Measurements from ENCODE around the gene SLC44A3.

The SLC44A3 gene

DNA sequence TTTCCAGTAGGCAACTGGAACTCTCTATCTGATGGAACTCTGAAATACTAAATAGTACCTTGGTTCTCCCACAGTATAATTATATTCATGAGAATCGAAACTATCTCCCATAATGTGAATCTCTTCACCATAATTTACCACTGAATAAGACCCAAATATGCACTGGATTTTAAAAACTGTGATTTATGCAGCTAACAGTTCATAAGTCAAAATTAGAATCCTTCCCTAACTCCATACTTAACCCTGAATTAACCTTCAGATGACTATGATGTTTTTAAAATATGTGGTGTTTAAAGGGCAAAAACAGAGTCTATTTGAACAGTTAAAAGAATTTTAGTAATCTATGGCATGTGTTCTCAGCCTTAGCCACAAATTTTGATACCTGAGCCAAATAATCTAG lies 22.9 kb upstream of the SLC44A3 start:
- Histone ChIP-seq H3K9me2 (replicated peaks; ENCODE audit: low read depth, low read length) (no peaks in the 10 kb centered on the region), H3K4me2 (ENCODE audit: low read depth, low read length, poor library complexity, severe bottlenecking) (no peak overlapping the region), H3K4me3 (ENCODE audit: low read length, poor library complexity, severe bottlenecking) (no peak overlapping the region), H3K79me2 (ENCODE audit: insufficient read depth, low read length) (no peaks in the 10 kb centered on the region), H3K27me3 (ENCODE audit: insufficient read depth, low read length, poor library complexity, severe bottlenecking) (no peaks in the 10 kb centered on the region), H3K36me3 (ENCODE audit: insufficient read depth, low read length) (no peaks in the 10 kb centered on the region), H3K9ac (ENCODE audit: low read depth, low read length, poor library complexity, severe bottlenecking) (no peak overlapping the region), H3K9me3 (ENCODE audit: insufficient read depth, low read depth, low read length) (no peaks in the 10 kb centered on the region), H3F3A (ENCODE audit: low read depth) (no peaks in the 10 kb centered on the region), H2AFZ (ENCODE audit: low read length) (no peak overlapping the region), H3K4me1 (ENCODE audit: insufficient read depth, low read length, poor library complexity, severe bottlenecking) (peaks cover 34% of the 10 kb centered on the region), H4K20me1 (ENCODE audit: insufficient read depth, low read length, poor library complexity, severe bottlenecking) (no peaks in the 10 kb centered on the region)
- TF ChIP-seq EZH2phosphoT487 (IDR thresholded peaks at IDR 0.05; ENCODE audit: borderline replicate concordance): no peak
- TF ChIP-seq, protein P1, sequence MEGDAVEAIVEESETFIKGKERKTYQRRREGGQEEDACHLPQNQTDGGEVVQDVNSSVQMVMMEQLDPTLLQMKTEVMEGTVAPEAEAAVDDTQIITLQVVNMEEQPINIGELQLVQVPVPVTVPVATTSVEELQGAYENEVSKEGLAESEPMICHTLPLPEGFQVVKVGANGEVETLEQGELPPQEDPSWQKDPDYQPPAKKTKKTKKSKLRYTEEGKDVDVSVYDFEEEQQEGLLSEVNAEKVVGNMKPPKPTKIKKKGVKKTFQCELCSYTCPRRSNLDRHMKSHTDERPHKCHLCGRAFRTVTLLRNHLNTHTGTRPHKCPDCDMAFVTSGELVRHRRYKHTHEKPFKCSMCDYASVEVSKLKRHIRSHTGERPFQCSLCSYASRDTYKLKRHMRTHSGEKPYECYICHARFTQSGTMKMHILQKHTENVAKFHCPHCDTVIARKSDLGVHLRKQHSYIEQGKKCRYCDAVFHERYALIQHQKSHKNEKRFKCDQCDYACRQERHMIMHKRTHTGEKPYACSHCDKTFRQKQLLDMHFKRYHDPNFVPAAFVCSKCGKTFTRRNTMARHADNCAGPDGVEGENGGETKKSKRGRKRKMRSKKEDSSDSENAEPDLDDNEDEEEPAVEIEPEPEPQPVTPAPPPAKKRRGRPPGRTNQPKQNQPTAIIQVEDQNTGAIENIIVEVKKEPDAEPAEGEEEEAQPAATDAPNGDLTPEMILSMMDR (conservative IDR thresholded peaks at IDR 0.05; ENCODE audit: low read length): no peak

DNA sequence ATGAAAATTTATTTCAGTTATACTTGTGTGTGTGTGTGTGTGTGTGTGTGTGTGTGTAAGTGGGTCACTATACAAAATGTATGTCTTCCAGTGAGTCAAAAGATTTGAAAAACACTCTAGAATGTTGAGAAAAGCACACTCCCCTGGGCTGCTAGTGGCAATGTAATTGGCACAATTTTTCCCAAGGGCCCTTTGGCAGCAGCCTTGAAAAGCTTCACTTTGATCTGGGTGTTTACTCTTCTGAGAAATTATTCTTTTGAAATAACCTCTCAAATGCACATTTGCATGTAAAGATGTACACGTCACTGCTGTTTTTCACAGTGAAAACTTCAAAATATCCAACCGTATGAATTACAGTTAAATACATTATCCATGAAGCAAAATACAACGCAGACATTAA lies 22.1 kb upstream of the SLC44A3 start:
- Histone ChIP-seq H3K79me2 (ENCODE audit: insufficient read depth, low read length) (no peaks in the 10 kb centered on the region), H3K27me3 (ENCODE audit: insufficient read depth, low read length, poor library complexity, severe bottlenecking) (no peaks in the 10 kb centered on the region), H3K36me3 (ENCODE audit: insufficient read depth, low read length) (no peaks in the 10 kb centered on the region)

DNA sequence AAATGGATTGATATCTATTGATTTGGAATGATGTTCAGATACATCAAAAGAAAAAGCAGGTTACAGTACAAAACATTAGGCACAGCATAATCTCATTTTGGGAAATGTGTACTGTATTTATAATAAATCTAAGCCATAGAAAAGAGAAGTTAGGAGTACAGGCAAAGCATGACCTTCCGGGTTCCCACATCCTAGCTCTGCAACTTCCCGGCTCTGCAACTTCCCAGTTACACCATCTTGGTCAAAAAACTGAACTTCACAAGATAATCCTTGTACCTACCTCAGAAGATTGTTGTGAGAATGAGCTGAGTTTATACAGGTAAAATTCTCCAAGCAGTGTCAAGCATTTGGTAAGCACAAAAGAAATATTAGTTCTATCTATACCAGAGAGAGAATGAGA lies 21.7 kb upstream of the SLC44A3 start:
- Histone ChIP-seq H3K79me2 (ENCODE audit: insufficient read depth, low read length) (no peaks in the 10 kb centered on the region), H3K4me2 (ENCODE audit: low read depth, low read length, poor library complexity, severe bottlenecking) (no peak overlapping the region), H3K27me3 (ENCODE audit: insufficient read depth, low read length, poor library complexity, severe bottlenecking) (no peaks in the 10 kb centered on the region), H2AFZ (ENCODE audit: low read length) (no peak overlapping the region), H3K4me1 (ENCODE audit: insufficient read depth, low read length, poor library complexity, severe bottlenecking) (peaks cover 37% of the 10 kb centered on the region), H3K9ac (ENCODE audit: low read depth, low read length, poor library complexity, severe bottlenecking) (no peak overlapping the region), H4K20me1 (ENCODE audit: insufficient read depth, low read length, poor library complexity, severe bottlenecking) (no peaks in the 10 kb centered on the region), H3F3A (ENCODE audit: low read depth) (no peaks in the 10 kb centered on the region), H3K9me2 (replicated peaks; ENCODE audit: low read depth, low read length) (no peaks in the 10 kb centered on the region), H3K36me3 (ENCODE audit: insufficient read depth, low read length) (no peaks in the 10 kb centered on the region), H3K9me3 (ENCODE audit: insufficient read depth, low read depth, low read length) (no peaks in the 10 kb centered on the region), H3K4me3 (ENCODE audit: low read length, poor library complexity, severe bottlenecking) (no peak overlapping the region)
- TF ChIP-seq EZH2phosphoT487 (IDR thresholded peaks at IDR 0.05; ENCODE audit: borderline replicate concordance): no peak
- TF ChIP-seq, protein P1 (conservative IDR thresholded peaks at IDR 0.05; ENCODE audit: low read length): no peak

More for the DNA sequence above, 22.1 kb upstream of the SLC44A3 start:
- Histone ChIP-seq H3K4me2 (ENCODE audit: low read depth, low read length, poor library complexity, severe bottlenecking) (no peak overlapping the region), H3K4me3 (ENCODE audit: low read length, poor library complexity, severe bottlenecking) (no peak overlapping the region), H3K9me3 (ENCODE audit: insufficient read depth, low read depth, low read length) (no peaks in the 10 kb centered on the region), H4K20me1 (ENCODE audit: insufficient read depth, low read length, poor library complexity, severe bottlenecking) (no peaks in the 10 kb centered on the region), H2AFZ (ENCODE audit: low read length) (no peak overlapping the region), H3K4me1 (ENCODE audit: insufficient read depth, low read length, poor library complexity, severe bottlenecking) (peaks cover 34% of the 10 kb centered on the region), H3F3A (ENCODE audit: low read depth) (no peaks in the 10 kb centered on the region), H3K9ac (ENCODE audit: low read depth, low read length, poor library complexity, severe bottlenecking) (no peak overlapping the region), H3K9me2 (replicated peaks; ENCODE audit: low read depth, low read length) (no peaks in the 10 kb centered on the region)
- TF ChIP-seq, protein P1 (conservative IDR thresholded peaks at IDR 0.05; ENCODE audit: low read length): no peak
- TF ChIP-seq EZH2phosphoT487 (IDR thresholded peaks at IDR 0.05; ENCODE audit: borderline replicate concordance): no peak

All from Loucy (cell line).